Adrenal gland (tissue), 5 donors: ENCODE results near the gene OXNAD1.

Experiments
- CTCF ChIP-seq, 6 experiments: fragments of 450-650 bp in 4 of 6; fragments of 200-600 bp in 2 of 6; sonication (generic) in 1 of 6; IDR thresholded peaks; 1 replicate in 5 of 6; 2 replicates in 1 of 6; pipeline versions ENCODE4 v1.5.1 to v1.8.0; 2016 to 2021; ENCODE audit warnings: antibody characterized with exemption in 6 of 6, mild to moderate bottlenecking in 2 of 6, moderate library complexity in 1 of 6
- POLR2A ChIP-seq, 2 donors: fragments of 450-650 bp; IDR thresholded peaks; one replicate each; pipeline ENCODE4 v1.6.1; 2017; ENCODE audit warnings: antibody characterized with exemption in 2 of 2, mild to moderate bottlenecking in 2 of 2, moderate library complexity in 1 of 2
- donor health status: DM: no; HTN: no; CAD: no.

- TF ChIP-seq CTCF (IDR thresholded peaks at IDR 0.05): no peak
- no peak for TF ChIP-seq POLR2A (IDR thresholded peaks at IDR 0.05)
Measured at GRCh38 chr3:16330351-16330750, 65.3 kb downstream of the OXNAD1 start.
